ENCODE results near the gene CACNA1A.

CACNA1A gene

DNA sequence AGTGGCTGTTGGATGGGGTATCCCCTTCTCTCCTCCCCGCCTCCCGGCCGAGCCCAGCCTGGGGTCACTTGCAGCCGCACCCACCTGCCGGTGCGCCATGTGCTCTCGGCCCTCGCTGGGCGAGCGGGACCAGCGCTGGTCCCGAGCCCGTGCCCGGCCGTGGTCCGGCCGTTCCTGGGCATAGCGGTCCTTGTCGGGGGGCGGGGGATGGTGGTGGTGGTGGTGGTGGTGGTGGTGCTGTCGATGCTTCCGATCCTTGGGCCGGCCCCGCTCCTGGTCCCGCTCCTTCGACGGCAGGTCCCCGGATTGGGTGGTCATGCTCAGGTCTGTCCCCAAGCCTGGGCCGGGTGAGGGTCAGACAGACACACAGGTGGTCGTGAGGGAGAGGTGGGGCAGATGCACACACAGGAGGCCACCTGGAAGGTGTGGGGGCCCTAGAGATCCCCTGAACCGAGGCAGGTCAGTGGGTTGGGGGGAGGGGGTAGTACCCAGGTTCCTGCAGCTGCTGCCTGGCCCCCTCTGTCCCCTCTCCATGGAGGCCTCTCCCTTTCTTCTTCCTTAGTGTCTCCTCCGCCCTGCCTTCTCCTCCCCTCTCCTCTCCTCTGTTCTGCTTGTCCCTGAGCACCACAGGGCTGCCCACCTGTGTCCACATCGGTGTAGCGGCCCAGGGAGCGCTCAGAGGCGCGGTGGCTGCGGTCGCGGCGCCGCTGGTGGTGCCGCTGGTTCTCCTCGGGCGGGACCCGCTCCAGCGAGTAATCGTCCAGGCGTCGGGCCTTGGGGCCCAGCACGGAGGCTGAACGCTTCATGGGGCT is 297.4 kb downstream of the CACNA1A start:
- no peaks in the 10 kb centered on the region for H3K36me3 ChIP-seq (replicated peaks; ENCODE audit: insufficient read depth, low read length)
- no peaks in the 10 kb centered on the region for H3F3A ChIP-seq (ENCODE audit: insufficient read depth, low read length)
- H3K4me1 ChIP-seq (ENCODE audit: low read length): no peaks in the 10 kb centered on the region
- no peak overlapping the region for H3K27ac ChIP-seq (ENCODE audit: low read length)
- peaks cover 3% of the 10 kb centered on the region; the same call in 1 of the 2 replicates for H4K20me1 ChIP-seq (ENCODE audit: insufficient read depth, low read length)
- no peak overlapping the region for H3K9ac ChIP-seq (ENCODE audit: low read length)
- H3K27me3 ChIP-seq (replicated peaks; ENCODE audit: insufficient read depth, low read length): peaks cover 81% of the 10 kb centered on the region
- no peaks in the 10 kb centered on the region for H3K79me2 ChIP-seq (ENCODE audit: low read length)
- no peak overlapping the region; the same call in 1 of the 2 replicates for H3K4me3 ChIP-seq (ENCODE audit: low read length)
- no peaks in the 10 kb centered on the region for H3K9me3 ChIP-seq (replicated peaks; ENCODE audit: insufficient read depth, low read length)
- peak overlapping the region; percentile 62 for H3K4me2 ChIP-seq (ENCODE audit: low read depth, low read length)
- DNase-seq: no peak
- H3K9me2 ChIP-seq (replicated peaks; ENCODE audit: insufficient read depth, low read length): no peaks in the 10 kb centered on the region
- TF ChIP-seq EZH2 (optimal IDR thresholded peaks at IDR 0.05; ENCODE audit: low read depth, low read length) (no peak), EZH2phosphoT487 (IDR thresholded peaks at IDR 0.05; ENCODE audit: low read length) (no peak)
- TF ChIP-seq, protein P1, sequence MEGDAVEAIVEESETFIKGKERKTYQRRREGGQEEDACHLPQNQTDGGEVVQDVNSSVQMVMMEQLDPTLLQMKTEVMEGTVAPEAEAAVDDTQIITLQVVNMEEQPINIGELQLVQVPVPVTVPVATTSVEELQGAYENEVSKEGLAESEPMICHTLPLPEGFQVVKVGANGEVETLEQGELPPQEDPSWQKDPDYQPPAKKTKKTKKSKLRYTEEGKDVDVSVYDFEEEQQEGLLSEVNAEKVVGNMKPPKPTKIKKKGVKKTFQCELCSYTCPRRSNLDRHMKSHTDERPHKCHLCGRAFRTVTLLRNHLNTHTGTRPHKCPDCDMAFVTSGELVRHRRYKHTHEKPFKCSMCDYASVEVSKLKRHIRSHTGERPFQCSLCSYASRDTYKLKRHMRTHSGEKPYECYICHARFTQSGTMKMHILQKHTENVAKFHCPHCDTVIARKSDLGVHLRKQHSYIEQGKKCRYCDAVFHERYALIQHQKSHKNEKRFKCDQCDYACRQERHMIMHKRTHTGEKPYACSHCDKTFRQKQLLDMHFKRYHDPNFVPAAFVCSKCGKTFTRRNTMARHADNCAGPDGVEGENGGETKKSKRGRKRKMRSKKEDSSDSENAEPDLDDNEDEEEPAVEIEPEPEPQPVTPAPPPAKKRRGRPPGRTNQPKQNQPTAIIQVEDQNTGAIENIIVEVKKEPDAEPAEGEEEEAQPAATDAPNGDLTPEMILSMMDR (IDR thresholded peaks at IDR 0.05; ENCODE audit: low read length): no peak
- H2AFZ ChIP-seq (ENCODE audit: low read length): no peak overlapping the region

DNA sequence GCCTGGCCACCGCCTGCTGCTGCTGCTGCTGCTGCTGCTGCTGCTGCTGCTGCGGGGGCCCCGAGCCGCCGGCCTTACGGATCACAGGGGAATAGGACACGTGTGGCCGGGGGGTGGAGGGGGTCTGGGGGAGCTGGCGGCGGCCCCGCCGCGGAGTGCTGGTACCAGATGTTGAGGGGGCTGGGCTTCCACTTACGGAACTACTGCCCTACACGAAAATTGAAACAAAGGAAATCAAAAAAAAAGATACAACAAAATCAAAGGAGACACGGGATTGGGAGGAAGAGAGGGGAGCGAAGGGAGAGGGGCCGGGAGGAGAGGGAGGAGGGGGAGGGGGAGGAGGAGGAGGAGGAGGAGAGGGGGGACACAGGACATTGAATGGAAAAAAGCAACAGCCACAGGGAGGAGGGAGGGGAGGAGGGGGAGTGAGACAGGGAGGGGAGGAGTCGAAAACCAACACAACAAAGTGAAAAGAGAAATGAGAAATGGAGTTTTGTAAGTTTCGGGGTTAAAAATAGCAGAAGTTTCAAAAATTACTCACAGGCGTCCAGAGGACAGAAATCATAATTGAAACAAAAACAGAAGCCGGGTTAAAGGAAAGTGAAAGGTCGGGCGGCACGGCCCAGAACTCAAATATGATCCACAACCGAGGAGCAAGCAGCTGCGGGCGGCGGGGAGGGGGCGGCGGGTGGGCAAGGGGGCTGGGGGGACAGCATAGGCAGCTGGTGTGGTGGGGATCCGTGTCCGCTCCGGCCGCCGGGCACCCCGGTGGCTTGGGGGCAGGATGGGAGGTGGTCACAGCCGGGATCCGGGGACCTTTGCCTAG is 298.2 kb downstream of the CACNA1A start:
- Histone ChIP-seq H3K4me2 (ENCODE audit: low read depth, low read length) (peak overlapping the region; percentile 62), H3K9ac (ENCODE audit: low read length) (no peak overlapping the region), H3K27me3 (replicated peaks; ENCODE audit: insufficient read depth, low read length) (peaks cover 79% of the 10 kb centered on the region), H3K36me3 (replicated peaks; ENCODE audit: insufficient read depth, low read length) (no peaks in the 10 kb centered on the region), H3K79me2 (ENCODE audit: low read length) (no peaks in the 10 kb centered on the region), H3K4me1 (ENCODE audit: low read length) (no peaks in the 10 kb centered on the region), H3K9me3 (replicated peaks; ENCODE audit: insufficient read depth, low read length) (no peaks in the 10 kb centered on the region), H3K9me2 (replicated peaks; ENCODE audit: insufficient read depth, low read length) (no peaks in the 10 kb centered on the region), H3F3A (ENCODE audit: insufficient read depth, low read length) (no peaks in the 10 kb centered on the region), H2AFZ (ENCODE audit: low read length) (no peak overlapping the region), H3K4me3 (ENCODE audit: low read length) (no peak overlapping the region; the same call in 1 of the 2 replicates), H4K20me1 (ENCODE audit: insufficient read depth, low read length) (peaks cover 3% of the 10 kb centered on the region; the same call in 1 of the 2 replicates), H3K27ac (ENCODE audit: low read length) (no peak overlapping the region)
- peak; percentile 86 for DNase-seq
- TF ChIP-seq EZH2 (optimal IDR thresholded peaks at IDR 0.05; ENCODE audit: low read depth, low read length): no peak
- TF ChIP-seq EZH2phosphoT487 (IDR thresholded peaks at IDR 0.05; ENCODE audit: low read length): no peak
- TF ChIP-seq, protein P1 (IDR thresholded peaks at IDR 0.05; ENCODE audit: low read length): no peak

- Histone ChIP-seq H3K4me2 (ENCODE audit: low read depth, low read length) (peak overlapping the region; percentile 21; the same call in 1 of the 2 replicates), H2AFZ (ENCODE audit: low read length) (no peak overlapping the region), H3K27me3 (replicated peaks; ENCODE audit: insufficient read depth, low read length) (peaks cover 79% of the 10 kb centered on the region), H3K27ac (ENCODE audit: low read length) (no peak overlapping the region), H3K9me2 (replicated peaks; ENCODE audit: insufficient read depth, low read length) (no peaks in the 10 kb centered on the region), H3K36me3 (replicated peaks; ENCODE audit: insufficient read depth, low read length) (no peaks in the 10 kb centered on the region), H3K4me3 (ENCODE audit: low read length) (no peak overlapping the region), H3K79me2 (ENCODE audit: low read length) (no peaks in the 10 kb centered on the region), H4K20me1 (ENCODE audit: insufficient read depth, low read length) (peaks cover 3% of the 10 kb centered on the region; the same call in 1 of the 2 replicates), H3K9ac (ENCODE audit: low read length) (no peak overlapping the region), H3F3A (ENCODE audit: insufficient read depth, low read length) (no peaks in the 10 kb centered on the region), H3K9me3 (replicated peaks; ENCODE audit: insufficient read depth, low read length) (no peaks in the 10 kb centered on the region), H3K4me1 (ENCODE audit: low read length) (no peaks in the 10 kb centered on the region)
- TF ChIP-seq EZH2 (optimal IDR thresholded peaks at IDR 0.05; ENCODE audit: low read depth, low read length) (no peak), EZH2phosphoT487 (IDR thresholded peaks at IDR 0.05; ENCODE audit: low read length) (no peak)
- TF ChIP-seq, protein P1 (IDR thresholded peaks at IDR 0.05; ENCODE audit: low read length): no peak
- no peak for DNase-seq
Measured at GRCh38 chr19:13207237-13207845, 298.9 kb downstream of the CACNA1A start.

All from MM.1S (cell line).